Measurements from ENCODE around the gene PTPRM.

- no peak for TF ChIP-seq CTCF (IDR thresholded peaks at IDR 0.05)
- TF ChIP-seq POLR2A (IDR thresholded peaks at IDR 0.05), result no peak
Measured at GRCh38 chr18:8117006-8117371, 549.9 kb downstream of the PTPRM start.
